ENCODE data around the gene SOS1. TPM values are rescaled to one million over a fixed set of nuclear protein-coding genes. Genes with fewer than 3 reads are reported as not detected.
A peak's percentile ranks its signal among the peaks of the same experiment; 100 is the strongest.
"Not testable (repeated sequence)": the region's sequence is repeated elsewhere in the genome, so short reads cannot be mapped to it uniquely, and the experiment has no call there.

SOS1 gene
- total RNA-seq, 1 donor from 2014 or later: 53.7 TPM

- DNase-seq (ENCODE audit: low spot score): no peak
Observed at GRCh38 chr2:39138837-39139211, 18.0 kb upstream of the SOS1 start.

- DNase-seq (ENCODE audit: low spot score): not testable (repeated sequence)
Observed at GRCh38 chr2:39138187-39138836, 17.5 kb upstream of the SOS1 start.

DNA sequence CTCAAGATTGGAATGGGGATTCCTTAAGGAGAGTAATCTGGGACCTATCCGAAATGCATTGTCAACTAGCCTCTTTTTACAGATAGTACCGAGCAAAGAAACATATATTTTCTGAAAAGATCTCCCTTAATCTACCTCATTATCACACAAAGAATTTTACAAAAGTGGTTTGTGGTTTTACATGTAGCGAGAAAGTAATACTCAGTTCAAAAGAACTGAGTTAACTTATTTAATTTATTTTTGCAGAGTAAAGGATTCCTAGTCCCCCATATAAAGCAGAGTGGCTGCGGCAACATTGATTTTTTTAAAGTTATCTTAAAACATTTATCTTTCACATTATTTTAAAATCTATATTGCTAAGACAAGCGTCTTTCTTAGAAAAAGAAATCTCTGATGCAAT, 15.9 kb upstream of the SOS1 start:
- no peak for DNase-seq (ENCODE audit: low spot score)

DNA sequence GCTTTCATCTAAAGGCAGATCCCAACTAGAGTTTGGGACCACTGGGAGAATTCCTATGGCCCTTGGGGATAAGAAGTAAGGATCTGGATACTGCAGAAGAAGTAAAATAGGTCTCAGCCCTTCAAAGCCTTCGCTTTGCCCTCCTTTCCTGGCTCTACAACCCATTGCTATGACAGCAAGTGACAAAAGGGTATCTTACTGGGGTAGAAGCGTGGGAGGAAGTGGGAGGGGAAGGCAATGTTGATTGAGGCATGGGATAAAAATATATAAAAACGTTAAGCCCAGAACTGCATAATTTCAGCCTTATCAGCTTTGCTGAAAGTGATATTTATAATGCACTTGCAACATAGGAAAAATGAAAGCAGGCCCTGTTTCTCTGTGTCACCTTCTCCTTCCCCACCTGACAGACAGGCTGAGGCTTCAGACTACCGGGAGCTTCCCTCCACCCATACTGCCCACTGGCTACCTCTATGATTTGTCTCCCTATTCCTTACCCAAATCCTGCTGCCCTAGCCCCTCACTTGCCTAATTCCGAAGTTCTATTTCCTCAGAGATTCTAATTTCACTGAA, 14.9 kb upstream of the SOS1 start:
- no peak for DNase-seq (ENCODE audit: low spot score)

- no peak for DNase-seq (ENCODE audit: low spot score)
Observed at GRCh38 chr2:39133215-39133851, 12.5 kb upstream of the SOS1 start.

DNA sequence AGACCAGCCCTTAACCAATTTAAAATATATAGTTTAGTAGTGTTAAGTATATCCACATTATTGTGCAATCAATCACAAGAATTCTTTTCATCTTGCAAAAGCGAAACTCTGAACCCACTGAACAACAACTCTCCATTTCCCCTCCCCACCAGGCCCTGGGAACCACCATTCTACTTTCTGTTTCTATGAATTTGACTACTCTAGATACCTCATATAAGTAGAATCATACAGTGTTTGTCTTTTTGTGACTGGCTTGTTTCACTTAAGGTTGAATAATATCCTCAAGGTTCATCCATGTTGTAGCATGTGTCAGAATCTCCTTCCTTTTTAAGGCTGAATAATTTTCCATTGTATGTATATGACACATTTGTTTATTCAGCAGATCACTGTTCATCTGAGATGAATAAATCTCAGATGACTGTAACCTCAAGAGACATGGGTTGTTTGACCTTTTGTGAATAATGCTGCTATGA, 8.1 kb upstream of the SOS1 start:
- DNase-seq (ENCODE audit: low spot score): no peak

DNA sequence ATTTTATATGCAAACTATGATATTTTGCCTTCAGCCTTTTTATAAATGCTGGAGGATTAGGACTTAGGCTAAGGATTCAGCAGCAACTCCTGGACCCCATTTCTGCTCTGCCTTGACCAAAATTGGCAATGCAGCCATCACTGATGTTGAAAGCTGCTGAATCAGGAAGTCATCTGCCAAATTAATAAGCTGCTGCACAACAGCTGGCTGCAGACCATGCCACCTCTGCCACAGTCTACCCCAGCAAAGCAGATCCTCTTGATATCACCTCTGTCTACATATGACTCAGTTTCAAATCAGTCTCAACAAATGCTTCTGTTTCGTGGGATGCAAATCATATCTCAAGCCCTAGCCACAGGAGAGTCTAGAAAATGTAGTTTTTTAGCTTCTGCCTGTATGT, 7.1 kb upstream of the SOS1 start:
- peak; percentile 59 for DNase-seq (ENCODE audit: low spot score)

- no peak for DNase-seq (ENCODE audit: low spot score)
Observed at GRCh38 chr2:39124746-39125057, 3.9 kb upstream of the SOS1 start.

DNA sequence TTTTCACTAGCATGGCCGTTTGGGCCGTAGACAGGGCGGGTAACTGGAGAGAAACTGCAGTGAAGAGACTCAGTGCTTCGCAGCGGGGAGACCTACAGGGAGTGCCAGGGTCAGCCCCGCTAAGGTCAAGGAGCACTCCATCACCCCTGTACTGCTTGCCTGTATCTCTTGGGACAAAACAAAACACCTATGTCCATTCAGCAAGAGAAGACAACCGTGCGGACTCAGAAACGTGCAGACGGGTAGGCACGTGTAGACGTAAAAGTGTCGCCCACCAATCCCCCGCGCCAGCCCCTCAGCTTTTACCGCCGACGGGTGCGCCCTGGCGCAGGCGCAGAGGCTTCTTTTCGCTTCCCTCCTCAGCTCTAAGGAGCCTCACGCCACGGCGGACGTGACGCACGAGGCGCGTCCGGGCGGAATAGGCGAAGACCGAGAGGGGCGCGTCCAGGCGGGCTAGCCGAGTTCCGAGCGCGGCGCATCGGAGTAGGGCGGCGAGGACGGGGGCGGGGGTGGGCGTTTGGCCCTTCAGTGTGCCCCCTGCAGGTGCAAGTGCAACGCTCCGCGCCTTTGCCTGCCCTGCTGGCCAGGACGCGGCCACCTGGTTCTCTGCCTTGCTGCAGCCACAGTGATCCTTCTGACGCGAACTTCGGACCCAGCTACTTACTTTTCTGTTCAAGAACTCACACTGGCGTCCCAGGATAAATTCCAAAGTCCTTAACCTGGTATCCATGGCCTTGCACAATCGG, 3.3 kb upstream of the SOS1 start:
- peak; percentile 94 for DNase-seq (ENCODE audit: low spot score)

- DNase-seq (ENCODE audit: low spot score): no peak
Observed at GRCh38 chr2:39123436-39123999, 2.7 kb upstream of the SOS1 start.

GRCh38 chr2:39121523-39122063, 742 bp upstream of the SOS1 start:
- no peak for DNase-seq (ENCODE audit: low spot score)

- DNase-seq (ENCODE audit: low spot score): no peak
Observed at GRCh38 chr2:39120521-39120770, 405 bp downstream of the SOS1 start.

- peak; percentile 61 for DNase-seq (ENCODE audit: low spot score)
Observed at GRCh38 chr2:39119732-39120520, 925 bp downstream of the SOS1 start.

DNA sequence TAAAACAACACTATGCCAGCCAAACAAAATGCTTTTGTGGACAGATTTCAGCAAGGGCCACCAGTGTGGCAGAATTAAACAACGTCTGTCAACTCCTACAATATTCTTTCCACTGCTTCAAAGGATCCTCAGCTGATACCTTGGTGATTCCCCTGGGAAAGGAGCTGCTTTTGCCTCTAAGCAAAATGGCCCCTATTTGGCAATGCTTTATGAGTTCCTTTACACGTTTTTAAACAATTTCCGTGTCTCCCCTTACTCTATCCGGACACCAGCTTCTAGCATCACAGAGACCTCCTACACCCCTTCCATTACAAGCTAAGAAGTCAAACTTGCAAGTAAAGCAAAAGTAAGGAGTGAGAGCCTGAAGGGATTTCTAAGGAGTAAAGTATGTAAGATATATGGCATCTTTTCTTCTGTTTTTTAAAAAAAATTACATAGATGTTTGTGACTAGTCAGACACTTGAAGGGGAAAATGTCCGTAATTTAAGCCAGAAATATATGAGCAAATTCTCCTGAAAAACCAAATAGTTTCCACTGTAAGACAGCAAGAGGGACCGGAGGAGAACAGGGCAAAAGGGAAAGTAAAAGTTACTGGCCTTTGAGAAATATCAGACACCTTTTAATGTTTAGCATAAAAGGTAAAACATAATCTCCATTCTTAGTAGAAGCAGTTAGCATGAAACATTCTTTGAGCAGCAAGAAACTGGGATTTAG, 1.9 kb downstream of the SOS1 start:
- DNase-seq (ENCODE audit: low spot score): no peak

DNA sequence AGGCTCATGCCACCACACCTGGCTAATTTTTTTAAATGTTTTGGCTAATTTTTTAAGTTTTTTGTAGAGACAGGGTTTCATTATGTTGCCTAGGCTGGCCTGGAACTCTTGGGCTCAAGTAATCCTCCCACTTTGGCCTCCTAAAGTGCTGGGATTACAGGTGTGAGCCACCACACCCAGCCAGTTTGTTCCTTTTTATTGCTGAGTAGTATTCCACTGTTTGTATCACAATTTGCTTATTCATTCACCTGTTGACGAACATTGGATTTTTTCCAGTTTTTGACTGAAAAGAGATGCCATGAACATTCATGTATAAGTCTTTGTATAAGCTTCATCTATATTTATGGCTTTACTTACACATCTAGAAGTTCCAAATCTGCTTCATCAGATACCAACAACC, 5.3 kb downstream of the SOS1 start:
- DNase-seq (ENCODE audit: low spot score): no peak

- no peak for DNase-seq (ENCODE audit: low spot score)
Observed at GRCh38 chr2:39114771-39115170, 6.1 kb downstream of the SOS1 start.

- no peak for DNase-seq (ENCODE audit: low spot score)
Observed at GRCh38 chr2:39109537-39109936, 11.3 kb downstream of the SOS1 start.

- no peak for DNase-seq (ENCODE audit: low spot score)
Observed at GRCh38 chr2:39108377-39108776, 12.5 kb downstream of the SOS1 start.

GRCh38 chr2:39107724-39108273, 13.1 kb downstream of the SOS1 start:
- DNase-seq (ENCODE audit: low spot score): no peak

DNA sequence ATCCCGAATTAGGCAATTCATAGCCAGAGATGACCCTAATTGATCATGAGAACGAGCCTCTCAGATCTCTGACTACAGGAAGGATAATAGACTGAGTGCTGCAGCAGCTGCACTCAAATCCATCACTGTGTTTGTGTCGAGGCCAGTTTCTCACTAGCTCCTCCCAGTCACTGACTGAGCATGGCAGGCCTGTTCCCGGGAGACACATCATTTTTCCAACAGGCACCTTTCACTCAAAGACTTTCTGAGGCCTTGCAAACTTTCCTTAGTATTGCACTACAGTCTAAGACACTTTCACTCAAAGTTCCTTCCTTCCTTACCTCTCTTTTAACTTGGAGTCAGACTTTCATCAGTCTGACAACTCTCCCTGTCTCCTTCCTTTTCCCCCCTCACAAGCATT, 13.7 kb downstream of the SOS1 start:
- no peak for DNase-seq (ENCODE audit: low spot score)

All from ureter (tissue), 1 donor.